Endometrial microvascular endothelial cells (primary cell): ENCODE data around the gene CST6. TPM values are rescaled to one million over a fixed set of nuclear protein-coding genes. Genes with fewer than 3 reads are reported as not detected.

Source experiments
- in situ Hi-C: cut with HindIII; loops from 2 replicates; pipeline ENCODE4 v1.10.0; 2017; ENCODE audit warnings: low sequenced_read_pairs, low pct_unique_long_range_greater_than_20kb; ENCODE audit errors: inconsistent ontology term
- total RNA-seq: library from RNA; depleted of rRNA; stranded (reverse); fragments of >200 nt; gene quantifications from one replicate; pipeline ENCODE4 v1.2.3, GENCODE V29; 2015; ENCODE audit errors: inconsistent ontology term

Gene CST6
- total RNA-seq, 1 donor from 2014 or later: not detected

DNA sequence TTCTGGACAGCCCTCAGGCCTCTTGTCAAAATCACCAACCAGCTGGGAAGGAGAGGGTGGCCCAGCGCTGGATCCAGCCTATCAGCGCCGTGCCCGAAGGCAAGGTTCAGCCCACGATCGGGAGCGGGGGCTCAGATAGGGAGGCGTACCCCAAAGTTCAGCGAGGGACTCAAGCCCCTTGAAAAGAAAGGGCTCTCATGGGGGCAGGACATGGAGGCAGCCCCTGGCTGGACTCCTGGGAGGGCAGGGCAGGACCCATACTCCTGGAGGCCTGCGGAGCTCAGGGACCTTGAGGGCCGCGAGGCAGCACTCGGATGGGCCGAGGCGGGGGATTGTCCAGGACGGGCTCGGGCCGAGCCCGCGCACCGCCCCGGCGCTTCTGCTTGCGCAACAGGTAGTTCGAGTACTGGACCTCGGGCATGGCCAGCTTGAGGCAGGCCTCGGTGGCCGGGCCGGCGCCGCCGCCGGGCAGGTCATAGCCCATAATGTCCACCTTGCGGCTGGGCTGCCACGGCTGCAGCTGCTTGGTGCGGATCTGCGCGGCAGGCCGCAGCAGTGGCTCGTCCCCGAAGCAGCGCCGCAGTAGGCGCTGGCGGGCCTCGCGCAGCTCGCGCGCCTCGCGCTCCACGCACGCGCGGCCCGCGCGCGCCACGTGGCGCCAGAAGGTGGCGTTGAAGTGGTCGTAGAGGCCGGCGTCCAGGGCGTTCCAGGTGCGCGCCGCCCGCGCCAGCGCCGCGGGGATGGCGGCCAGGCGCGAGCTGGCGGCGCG is 30.6 kb downstream of the CST6 start:
- in situ Hi-C loops: no loop called here

DNA sequence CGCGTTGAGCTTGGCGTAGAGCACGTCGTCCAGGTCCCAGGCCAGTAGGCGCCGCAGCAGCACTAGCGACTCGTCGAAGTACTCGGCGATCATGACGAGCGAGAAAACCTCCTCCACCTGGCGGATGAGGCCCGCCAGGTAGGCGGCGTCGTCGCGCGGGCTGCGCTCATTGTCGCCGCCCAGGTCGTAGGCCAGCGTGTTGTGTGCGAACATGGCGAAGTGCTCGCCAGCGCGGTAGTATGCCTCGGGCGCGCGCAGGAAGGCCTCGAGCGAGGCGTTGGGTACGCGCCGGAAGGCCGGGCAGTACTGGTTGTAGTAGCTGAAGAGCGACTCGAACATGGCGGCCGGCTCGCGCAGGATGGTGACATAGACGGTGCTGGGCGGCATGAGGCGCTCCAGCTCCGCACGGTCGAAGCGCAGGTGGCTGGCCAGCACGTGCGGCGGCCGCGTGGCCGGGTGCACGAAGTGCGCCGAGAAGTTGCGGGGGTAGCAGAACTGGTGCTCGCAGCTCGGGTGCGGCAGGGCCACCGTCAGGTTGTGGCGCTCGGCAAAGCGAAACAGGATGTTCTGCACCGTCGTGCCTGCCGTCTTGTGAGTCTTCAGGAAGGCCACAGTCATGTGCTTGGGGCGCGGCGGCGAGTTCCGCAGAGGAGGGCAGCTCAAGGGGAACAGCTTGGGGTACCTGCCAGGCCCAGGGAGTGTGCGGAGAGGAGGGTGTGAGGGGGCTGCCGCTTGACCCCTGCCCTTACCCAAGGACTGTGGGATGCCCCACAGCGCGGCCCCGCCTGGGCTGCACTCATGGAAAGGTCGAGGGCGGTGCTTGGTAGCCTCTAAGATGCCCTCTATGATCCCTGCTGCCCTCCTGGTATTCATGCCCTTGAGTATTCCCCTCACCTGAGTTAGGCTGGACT is 31.4 kb downstream of the CST6 start:
- in situ Hi-C loops: no loop called here

DNA sequence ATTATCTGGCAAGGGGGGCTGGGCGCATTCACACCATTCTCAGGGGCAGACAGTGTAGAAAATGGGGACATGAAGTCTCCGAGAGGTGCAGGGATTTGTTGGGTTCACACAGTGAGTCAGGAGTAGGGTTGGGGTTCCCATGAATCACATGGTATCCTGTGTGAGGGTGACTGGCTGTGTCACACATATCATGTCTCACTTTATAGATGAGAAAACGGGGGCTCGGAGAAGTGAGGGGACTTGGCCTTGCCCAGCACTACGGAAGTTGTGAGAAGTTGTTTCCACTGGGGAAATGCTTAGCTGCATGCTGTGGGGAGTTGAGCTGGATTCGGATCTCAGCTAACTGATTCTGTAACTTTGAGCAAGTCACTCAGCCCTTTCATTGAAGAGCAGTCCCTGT is 32.9 kb downstream of the CST6 start:
- in situ Hi-C loops: no loop called here

DNA sequence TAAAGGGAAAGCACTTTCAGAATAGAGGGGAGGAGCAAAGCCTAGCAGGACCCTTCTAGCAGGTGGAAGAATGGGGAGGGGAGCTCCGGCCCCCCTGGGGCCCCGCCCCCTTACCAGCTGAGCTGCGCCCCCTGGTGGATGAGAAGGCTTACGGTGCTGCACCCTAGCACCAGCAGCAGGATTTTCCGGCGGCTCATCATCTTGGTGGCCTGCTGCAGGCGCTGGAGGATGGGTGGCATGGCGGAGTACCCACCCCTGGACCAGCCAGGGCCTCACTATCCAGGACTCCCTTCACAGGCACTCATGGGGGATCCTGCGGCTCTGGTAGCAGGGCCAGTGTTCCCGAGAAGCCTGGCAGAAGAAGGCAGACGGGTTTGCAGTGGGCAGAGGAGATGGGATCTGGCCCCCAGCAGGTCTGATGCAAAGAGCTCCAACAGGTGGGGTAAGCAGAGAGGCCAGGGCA is 33.4 kb downstream of the CST6 start:
- in situ Hi-C loops: no loop called here

DNA sequence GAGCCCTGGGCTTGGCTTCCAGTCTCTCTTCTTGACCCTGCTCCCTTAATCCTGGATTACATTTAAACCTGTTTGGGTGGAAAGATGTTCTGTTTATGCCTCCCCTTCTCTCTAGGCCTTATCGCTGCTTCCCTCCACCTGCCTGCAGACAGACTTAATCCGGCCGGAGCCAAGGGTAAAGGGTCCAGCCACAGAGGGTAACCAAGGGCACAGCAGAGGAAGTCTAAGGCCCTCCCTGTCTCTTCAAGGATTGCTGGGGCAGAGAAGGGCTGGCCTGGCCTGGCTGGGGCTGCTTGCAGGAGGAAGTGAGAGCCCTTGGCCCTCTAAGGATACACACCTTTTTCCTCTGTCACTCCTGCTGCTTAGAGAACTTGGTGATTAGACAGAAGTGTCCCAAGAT is 35.1 kb downstream of the CST6 start:
- in situ Hi-C loops: no loop called here

DNA sequence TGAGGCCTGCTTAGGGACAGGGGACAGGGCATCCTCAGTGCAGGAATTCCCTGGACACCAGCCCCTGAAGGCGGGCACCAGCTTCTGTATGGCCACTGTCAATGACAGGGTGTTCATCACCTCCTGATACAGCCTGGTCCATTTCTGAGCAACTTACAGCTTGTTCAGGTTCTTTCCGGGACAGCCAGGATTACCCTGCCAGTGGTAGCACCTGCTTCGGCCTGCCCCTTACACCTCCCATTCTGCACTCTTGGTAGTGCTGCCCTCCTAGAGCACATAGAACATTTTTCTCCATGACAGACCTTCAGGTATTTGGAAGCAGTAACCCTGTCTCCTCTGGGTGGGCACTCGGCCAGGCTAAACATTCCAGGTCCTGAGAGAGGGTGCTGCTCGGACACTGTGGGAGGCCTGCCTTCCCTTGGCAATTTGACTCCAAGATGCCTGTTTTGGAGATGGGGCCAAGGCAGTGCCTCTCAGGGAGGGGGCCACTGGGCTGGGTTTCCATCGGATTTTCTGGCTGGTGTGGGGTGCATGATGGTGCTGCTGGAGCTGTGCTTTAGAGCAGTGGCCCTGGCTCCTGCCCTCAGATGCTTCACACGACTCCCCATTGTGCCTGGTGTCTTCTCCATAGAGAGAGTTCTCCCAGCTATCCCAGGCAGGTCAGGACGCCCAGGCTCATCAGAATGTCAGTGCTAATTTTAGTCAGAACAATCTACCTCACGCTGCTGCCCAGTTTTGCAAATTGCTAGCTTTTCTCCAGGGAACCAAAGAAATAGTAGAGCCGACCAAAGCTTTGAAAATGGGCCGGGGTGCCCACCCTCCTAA is 35.9 kb downstream of the CST6 start:
- in situ Hi-C loops: no loop called here

DNA sequence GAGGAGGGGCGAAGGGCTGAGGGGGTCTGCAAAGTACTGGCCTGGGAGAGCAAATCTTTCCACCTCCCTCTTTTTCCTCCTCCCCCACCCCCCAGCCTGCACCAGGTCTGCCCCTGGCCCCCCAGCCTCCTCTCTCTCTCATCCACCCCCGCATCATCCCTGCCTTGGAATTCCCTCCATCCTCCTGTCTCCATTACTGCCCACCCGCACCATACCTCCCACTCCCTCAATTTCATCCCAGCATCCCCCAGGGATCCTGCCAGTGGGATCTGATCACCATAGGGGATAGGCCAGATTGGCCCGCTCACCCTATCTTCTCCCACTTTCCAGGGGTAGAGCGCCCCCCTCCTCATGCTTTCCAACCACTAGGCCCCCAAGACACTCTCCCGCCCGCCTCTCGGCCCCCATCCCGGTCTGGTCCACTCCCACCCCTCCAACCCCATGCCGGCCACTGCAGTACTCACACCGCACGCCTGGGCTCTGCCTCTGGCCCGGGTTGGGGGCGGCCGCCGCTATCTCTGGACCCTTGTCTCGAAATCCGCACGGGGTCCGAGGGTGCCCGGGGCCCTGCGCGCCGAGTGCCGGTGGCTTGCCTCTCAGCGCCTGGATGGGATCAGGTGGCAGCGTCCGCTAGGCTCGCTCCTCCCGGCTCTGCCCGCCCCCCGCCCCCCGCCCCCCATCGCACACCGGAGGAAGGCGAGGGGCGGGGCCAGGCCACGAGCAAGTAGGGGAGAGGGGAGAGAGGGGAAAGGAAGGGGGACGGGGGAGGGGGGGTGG is 36.9 kb downstream of the CST6 start, which contains the start of gene GAL3ST3:
Gene GAL3ST3, minus strand, starts transcription at position 615 of the 777 bp plus-strand sequence. CDS start 3,746 bp downstream, outside the sequence.
- in situ Hi-C loops: no loop called here

DNA sequence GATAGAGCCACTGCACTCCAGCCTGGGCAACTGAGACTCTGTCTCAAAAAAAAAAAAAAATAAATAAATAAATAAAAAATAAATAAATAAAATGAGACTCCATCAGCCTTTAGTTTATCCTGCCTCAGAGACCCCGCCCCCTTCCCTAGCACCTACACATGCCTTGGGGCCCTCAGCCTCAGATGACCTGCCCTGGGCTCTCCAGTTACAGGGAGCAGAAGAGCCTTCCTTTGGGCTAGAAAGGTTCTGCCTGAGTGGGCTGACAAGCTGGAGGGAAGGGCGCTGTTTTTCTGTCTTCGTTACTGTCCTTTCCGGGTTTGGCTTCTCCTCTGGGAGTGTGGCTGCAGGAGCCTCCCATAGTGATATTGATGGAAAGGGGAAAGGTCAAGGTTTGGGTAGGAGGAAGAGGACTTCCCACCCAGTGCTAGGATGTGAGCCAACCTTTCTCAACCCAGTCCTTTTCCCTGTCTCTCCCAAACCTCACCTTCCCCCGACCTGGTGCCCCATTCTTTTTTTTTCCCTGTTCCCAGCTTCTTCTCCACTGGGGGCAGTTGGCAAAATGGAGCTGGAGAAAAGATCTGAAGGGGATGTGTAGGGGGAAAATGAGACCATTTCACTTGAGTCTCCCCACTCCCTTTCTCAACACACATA is 38.9 kb downstream of the CST6 start:
- in situ Hi-C loops: no loop called here

DNA sequence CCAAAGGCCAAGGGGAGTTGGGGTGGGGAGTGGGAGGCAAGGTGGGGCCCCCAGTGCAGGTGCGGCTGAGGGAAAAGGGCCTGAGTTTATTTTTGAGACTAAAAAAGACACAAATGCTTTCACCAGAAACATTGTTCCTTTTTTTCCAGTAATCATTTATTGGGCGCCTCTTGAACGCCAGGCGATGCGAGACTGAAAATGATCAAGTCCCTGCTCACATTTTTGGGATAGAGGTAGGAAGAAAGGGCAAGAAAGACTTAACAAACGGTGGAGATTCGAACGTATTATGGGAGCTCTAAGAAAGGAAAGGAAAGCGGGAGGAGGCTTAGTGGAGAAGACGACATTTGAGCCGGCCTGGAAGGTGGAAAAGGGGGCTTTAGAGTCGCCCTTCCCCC is 39.6 kb downstream of the CST6 start:
- in situ Hi-C loops: no loop called here

DNA sequence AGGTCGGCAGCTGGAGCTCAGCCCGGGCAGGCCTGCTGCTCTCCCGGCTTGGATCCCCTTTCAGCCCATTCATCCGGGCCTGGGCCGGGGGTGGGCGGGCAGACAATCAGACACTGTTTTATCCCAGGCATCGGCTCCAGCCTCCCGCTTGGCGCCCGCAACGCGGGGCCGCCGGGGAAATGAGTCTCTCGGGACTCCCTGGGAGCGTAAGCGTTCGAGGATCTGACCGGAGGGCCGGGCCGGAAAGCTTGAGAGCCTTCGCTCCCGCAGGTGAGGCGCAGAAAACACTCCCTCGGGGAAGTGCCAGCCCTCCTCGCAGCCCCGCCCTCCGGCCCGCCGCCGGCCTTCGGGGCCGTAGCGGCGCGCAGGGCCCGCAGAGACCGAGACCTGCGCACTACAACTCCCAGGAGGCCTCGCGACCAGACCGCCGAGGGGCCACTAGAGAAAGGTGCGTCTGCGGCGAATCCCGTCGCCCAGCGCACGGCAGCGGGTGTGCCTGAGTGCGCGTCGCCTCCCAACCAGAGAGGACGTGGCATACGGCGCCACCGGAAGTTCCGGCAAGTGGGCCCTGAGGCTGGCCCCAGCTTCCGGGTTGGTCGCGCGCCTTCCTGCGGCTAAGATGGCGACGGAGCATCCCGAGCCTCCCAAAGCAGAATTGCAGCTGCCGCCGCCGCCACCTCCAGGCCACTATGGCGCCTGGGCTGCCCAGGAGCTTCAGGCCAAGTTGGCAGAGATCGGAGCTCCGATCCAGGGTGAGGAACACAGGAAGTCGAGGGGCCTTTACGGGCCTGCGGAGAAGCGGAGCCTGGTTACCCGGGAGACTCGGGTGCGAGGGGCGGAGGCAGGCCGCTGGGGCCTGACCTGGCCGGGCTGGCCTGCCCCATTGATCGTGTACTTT is 40.2 kb downstream of the CST6 start, which contains the start of gene SF3B2:
Gene SF3B2, plus strand, starts transcription at position 599 of the 898 bp plus-strand sequence. Its CDS starts 21 bp downstream, at position 620.
- in situ Hi-C loops: no loop called here

DNA sequence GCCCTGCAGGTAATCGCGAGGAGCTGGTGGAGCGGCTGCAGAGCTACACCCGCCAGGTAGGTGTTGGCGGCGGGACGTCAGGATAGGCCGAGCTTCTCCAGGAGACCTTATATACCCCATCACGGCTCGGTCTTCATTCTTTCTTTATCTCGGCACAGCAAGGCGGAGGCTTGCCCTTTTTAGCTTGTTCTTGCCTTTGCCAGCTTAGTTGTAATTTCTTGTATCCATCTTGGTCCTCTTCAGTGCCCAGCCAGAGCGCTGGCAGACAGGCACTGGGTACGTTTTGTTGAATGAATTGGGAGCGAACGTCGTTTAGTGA is 40.8 kb downstream of the CST6 start:
- in situ Hi-C loops: no loop called here

DNA sequence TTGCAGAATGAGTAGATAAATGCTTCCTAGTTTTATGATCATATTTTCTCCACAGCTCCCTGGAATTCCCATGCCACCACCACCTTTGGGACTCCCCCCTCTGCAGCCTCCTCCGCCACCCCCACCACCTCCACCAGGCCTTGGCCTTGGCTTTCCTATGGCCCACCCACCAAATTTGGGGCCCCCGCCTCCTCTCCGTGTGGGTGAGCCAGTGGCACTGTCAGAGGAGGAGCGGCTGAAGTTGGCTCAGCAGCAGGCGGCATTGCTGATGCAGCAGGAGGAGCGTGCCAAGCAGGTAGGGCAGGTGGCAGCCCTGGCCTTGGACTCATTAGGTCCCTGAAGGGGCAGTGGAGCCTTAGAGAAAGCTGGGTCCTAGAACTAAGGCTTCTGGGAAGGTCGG is 43.2 kb downstream of the CST6 start:
- in situ Hi-C loops: no loop called here

DNA sequence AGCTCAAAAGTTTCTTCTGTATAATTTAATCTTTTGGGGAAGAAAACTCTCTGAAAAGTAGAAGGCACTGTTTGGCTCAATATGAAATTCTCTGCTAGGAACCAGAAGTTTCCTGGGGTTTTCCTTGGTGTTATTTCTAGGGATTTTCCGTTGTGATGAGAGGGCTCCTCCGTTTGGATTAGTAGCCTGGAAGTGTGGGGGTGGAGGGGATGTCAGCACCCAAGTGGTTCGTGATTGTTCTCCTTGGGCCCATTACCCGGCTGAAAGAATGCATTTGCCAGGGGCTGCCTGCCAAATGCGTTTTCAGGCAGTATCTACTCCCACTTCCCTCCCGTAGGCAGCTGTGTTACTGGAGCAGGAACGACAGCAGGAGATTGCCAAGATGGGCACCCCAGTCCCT is 44.7 kb downstream of the CST6 start:
- in situ Hi-C loops: no loop called here

DNA sequence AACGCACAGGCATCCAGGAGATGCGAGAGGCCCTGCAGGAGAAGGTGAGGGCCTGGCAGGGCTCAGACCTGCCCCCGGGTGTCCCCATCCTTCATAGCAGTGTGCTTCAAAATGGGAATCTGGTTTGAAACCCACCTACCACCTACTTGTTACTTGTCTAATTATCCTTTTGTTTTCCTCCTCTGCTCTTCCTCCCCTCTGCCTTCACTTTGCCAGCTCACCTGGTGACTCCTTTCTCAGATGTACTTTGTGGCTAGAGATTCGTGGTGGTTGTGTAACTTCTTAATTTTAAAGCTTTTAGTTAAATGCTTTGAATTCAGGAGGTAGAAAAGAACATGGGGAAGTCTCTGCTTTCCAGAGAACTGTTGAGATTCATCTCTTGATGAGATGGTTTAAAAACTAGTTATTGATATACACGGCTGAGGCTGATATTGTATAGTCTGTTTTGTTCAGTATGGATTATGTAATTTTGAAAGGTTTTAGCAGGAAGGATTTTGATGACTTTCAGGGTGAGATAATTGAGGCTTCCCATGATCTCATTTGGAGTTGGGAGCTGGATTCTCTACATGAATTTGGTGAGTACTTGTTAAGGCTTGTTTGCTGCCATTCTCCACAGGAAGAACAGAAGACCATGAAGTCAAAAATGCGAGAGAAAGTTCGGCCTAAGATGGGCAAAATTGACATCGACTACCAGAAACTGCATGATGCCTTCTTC is 48.3 kb downstream of the CST6 start:
- in situ Hi-C loops: no loop called here

DNA sequence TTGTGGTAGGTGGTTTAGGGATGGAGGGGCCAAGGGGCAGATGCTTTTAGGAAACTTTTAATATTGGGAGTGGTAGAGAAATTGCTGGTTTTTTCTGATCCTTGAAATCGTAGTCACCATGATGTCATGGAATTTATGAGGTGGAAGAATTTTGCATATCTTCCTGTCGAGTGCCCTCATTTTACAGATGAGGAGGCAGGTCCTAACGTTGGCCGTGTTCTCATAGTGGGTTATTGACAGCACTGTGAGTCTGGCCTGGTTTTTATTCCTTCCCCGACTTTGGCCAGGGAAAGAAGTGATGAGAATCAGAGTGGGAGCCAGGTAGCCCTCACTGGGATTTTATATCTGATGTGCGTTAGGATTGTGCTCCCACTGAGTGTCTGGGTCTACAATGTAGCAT is 49.5 kb downstream of the CST6 start:
- in situ Hi-C loops: no loop called here

DNA sequence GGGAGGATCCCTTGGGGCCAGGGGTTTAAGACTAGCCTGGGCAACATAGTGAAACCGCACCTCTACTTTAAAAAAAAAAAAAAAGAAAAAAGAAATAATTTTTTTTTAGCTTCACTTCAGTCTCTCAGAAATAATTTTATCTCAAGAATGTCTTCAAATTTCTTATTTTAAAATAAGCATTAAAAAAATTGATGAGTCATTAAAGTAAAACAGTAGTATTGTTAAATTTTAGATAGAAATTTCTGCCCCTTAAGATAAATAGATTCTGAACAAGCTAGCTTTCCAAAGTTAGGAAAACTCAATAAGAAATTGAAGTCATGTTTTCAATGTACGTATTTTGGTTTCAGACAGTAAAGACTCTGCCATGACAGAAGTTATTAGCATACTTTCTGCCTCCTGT is 50.6 kb downstream of the CST6 start:
- in situ Hi-C loops: no loop called here
